ENCODE results near the gene PRKD3. TPM values are rescaled to one million over a fixed set of nuclear protein-coding genes. Genes with fewer than 3 reads are reported as not detected.

PRKD3 gene
- total and polyA plus RNA-seq, 9 of the 15 experiments (the other 6 are each of a cell fraction or from before 2014, with no cell fraction given): 4.7 to 26.7 (median 17.0) TPM

- TF ChIP-seq STAT5A (IDR thresholded peaks at IDR 0.05; ENCODE audit: borderline replicate concordance, low read length) (no peak), NBN (IDR thresholded peaks at IDR 0.05; ENCODE audit: low read depth) (no peak), TBP (optimal IDR thresholded peaks at IDR 0.05; ENCODE audit: low read depth, low read length) (no peak), RCOR1 (IDR thresholded peaks at IDR 0.05; ENCODE audit: borderline replicate concordance in 1 of 2, low read depth in 2 of 2, low read length in 2 of 2) (no peak), EZH2 (IDR thresholded peaks at IDR 0.05; ENCODE audit: borderline replicate concordance, low read depth, low read length) (no peak), ZBTB2 (IDR thresholded peaks at IDR 0.05) (no peak), PHTF2 (CRISPR knock-in tag; IDR thresholded peaks at IDR 0.05) (no peak), RHOXF2B (CRISPR knock-in tag; conservative IDR thresholded peaks at IDR 0.05) (no peak), ARID4B (CRISPR knock-in tag; IDR thresholded peaks at IDR 0.05) (no peak), TCF7 (IDR thresholded peaks at IDR 0.05; ENCODE audit: borderline replicate concordance) (no peak), ZNF212 (CRISPR knock-in tag; IDR thresholded peaks at IDR 0.05) (no peak), ASH1L (IDR thresholded peaks at IDR 0.05; ENCODE audit: borderline replicate concordance, low read depth, partially characterized antibody) (no peak), ZFX (CRISPR knock-in tag; IDR thresholded peaks at IDR 0.05) (no peak), ETS2 (tag; IDR thresholded peaks at IDR 0.05; ENCODE audit: borderline replicate concordance, poor library complexity, severe bottlenecking) (no peak), RAD21 (CRISPR knock-in tag; conservative IDR thresholded peaks at IDR 0.05 in 1 of 2, IDR thresholded peaks at IDR 0.05 in 1 of 2) (peak in 1 of 2 experiments; percentile 30; a peak in 1 of 4 replicates), THRB (CRISPR knock-in tag; conservative IDR thresholded peaks at IDR 0.05) (no peak), RBM15 (IDR thresholded peaks at IDR 0.05; ENCODE audit: insufficient read depth, low read length) (no peak), NEUROD1 (IDR thresholded peaks at IDR 0.05; ENCODE audit: borderline replicate concordance, low read depth, low read length, partially characterized antibody) (no peak), ZKSCAN8 (CRISPR knock-in tag; IDR thresholded peaks at IDR 0.05) (no peak), SPI1 (IDR thresholded peaks at IDR 0.05; ENCODE audit: borderline replicate concordance, low read depth, low read length) (no peak)
Measured at GRCh38 chr2:37343537-37344434, 19.2 kb upstream of the PRKD3 start (continued).
